ENCODE results near the gene CEP112.

- TF ChIP-seq EZH2 (IDR thresholded peaks at IDR 0.05) (no peak), POLR2AphosphoS5 (IDR thresholded peaks at IDR 0.05; ENCODE audit: borderline replicate concordance, low read depth, low read length) (no peak)
These were observed 290.5 kb downstream of the CEP112 start for GRCh38 chr17:65901394-65901793.

Data from SK-N-MC (cell line).